ENCODE results near the gene ERCC6L2.
A peak's percentile ranks its signal among the peaks of the same experiment; 100 is the strongest.

DNA sequence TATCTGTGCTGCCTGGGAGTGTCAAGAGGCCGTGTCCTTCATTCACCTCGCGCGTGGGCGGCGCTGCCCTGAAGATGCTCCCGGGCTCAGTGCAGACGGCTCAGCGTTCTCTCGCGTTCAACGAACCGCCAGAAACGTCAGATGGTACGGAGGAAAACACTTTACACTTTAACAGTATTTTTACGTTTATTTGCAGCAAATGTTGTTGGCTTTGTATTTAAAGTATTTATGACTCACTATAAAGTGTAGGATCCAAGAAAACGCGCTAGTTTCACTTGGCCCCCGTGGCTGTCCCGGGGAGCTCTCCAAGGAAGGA lies 544 bp upstream of the ERCC6L2 start:
- no peak for TF ChIP-seq JUND (IDR thresholded peaks at IDR 0.05)
- TF ChIP-seq, protein P1, sequence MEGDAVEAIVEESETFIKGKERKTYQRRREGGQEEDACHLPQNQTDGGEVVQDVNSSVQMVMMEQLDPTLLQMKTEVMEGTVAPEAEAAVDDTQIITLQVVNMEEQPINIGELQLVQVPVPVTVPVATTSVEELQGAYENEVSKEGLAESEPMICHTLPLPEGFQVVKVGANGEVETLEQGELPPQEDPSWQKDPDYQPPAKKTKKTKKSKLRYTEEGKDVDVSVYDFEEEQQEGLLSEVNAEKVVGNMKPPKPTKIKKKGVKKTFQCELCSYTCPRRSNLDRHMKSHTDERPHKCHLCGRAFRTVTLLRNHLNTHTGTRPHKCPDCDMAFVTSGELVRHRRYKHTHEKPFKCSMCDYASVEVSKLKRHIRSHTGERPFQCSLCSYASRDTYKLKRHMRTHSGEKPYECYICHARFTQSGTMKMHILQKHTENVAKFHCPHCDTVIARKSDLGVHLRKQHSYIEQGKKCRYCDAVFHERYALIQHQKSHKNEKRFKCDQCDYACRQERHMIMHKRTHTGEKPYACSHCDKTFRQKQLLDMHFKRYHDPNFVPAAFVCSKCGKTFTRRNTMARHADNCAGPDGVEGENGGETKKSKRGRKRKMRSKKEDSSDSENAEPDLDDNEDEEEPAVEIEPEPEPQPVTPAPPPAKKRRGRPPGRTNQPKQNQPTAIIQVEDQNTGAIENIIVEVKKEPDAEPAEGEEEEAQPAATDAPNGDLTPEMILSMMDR (IDR thresholded peaks at IDR 0.05 in 2 of 3, conservative IDR thresholded peaks at IDR 0.05 in 1 of 3; ENCODE audit: borderline replicate concordance in 1 of 3, insufficient read depth in 1 of 3, low read depth in 2 of 3, low read length in 2 of 3) = no peak
- TF ChIP-seq SP1 (IDR thresholded peaks at IDR 0.05; ENCODE audit: low read depth) = no peak
- no peak for TF ChIP-seq RAD21 (IDR thresholded peaks at IDR 0.05; ENCODE audit: low read depth)
- TF ChIP-seq POLR2AphosphoS5 (IDR thresholded peaks at IDR 0.05; ENCODE audit: low read depth, low read length) = no peak
- TF ChIP-seq POLR2A (IDR thresholded peaks at IDR 0.05; ENCODE audit: borderline replicate concordance, extremely low read depth, insufficient read depth, insufficient read length) = no peak
- TF ChIP-seq EZH2 (IDR thresholded peaks at IDR 0.05) = no peak
- no peak for TF ChIP-seq SRF (IDR thresholded peaks at IDR 0.05; ENCODE audit: low read depth)
- no peak for TF ChIP-seq EZH2phosphoT487 (IDR thresholded peaks at IDR 0.05; ENCODE audit: borderline replicate concordance)
- no peak for TF ChIP-seq YY1 (IDR thresholded peaks at IDR 0.05; ENCODE audit: extremely low read depth, insufficient replicate concordance, low read depth, low read length)
- TF ChIP-seq, protein P2, sequence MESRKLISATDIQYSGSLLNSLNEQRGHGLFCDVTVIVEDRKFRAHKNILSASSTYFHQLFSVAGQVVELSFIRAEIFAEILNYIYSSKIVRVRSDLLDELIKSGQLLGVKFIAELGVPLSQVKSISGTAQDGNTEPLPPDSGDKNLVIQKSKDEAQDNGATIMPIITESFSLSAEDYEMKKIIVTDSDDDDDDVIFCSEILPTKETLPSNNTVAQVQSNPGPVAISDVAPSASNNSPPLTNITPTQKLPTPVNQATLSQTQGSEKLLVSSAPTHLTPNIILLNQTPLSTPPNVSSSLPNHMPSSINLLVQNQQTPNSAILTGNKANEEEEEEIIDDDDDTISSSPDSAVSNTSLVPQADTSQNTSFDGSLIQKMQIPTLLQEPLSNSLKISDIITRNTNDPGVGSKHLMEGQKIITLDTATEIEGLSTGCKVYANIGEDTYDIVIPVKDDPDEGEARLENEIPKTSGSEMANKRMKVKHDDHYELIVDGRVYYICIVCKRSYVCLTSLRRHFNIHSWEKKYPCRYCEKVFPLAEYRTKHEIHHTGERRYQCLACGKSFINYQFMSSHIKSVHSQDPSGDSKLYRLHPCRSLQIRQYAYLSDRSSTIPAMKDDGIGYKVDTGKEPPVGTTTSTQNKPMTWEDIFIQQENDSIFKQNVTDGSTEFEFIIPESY (IDR thresholded peaks at IDR 0.05; ENCODE audit: extremely low read depth, insufficient replicate concordance, low read length) = no peak
- TF ChIP-seq, protein P3, sequence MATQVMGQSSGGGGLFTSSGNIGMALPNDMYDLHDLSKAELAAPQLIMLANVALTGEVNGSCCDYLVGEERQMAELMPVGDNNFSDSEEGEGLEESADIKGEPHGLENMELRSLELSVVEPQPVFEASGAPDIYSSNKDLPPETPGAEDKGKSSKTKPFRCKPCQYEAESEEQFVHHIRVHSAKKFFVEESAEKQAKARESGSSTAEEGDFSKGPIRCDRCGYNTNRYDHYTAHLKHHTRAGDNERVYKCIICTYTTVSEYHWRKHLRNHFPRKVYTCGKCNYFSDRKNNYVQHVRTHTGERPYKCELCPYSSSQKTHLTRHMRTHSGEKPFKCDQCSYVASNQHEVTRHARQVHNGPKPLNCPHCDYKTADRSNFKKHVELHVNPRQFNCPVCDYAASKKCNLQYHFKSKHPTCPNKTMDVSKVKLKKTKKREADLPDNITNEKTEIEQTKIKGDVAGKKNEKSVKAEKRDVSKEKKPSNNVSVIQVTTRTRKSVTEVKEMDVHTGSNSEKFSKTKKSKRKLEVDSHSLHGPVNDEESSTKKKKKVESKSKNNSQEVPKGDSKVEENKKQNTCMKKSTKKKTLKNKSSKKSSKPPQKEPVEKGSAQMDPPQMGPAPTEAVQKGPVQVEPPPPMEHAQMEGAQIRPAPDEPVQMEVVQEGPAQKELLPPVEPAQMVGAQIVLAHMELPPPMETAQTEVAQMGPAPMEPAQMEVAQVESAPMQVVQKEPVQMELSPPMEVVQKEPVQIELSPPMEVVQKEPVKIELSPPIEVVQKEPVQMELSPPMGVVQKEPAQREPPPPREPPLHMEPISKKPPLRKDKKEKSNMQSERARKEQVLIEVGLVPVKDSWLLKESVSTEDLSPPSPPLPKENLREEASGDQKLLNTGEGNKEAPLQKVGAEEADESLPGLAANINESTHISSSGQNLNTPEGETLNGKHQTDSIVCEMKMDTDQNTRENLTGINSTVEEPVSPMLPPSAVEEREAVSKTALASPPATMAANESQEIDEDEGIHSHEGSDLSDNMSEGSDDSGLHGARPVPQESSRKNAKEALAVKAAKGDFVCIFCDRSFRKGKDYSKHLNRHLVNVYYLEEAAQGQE (IDR thresholded peaks at IDR 0.05; ENCODE audit: low read depth) = no peak
- TF ChIP-seq EGR1 (IDR thresholded peaks at IDR 0.05; ENCODE audit: low read depth) = peak; percentile 84
